GM04504 (cell line): Measurements from ENCODE around the gene LSM14A.
A peak's percentile ranks its signal among the peaks of the same experiment; 100 is the strongest.
"Not testable (repeated sequence)": the region's sequence is repeated elsewhere in the genome, so short reads cannot be mapped to it uniquely, and the experiment has no call there.

Experiments used
- DNase-seq: peaks from one replicate; pipeline ENCODE4 v3.0.0-alpha.2; 2012; ENCODE audit warnings: low read depth

The LSM14A gene

GRCh38 chr19:34158966-34159365, 13.3 kb upstream of the LSM14A start:
- DNase-seq: not testable (repeated sequence)

- DNase-seq: not testable (repeated sequence)
Observed at GRCh38 chr19:34159541-34159940, 12.8 kb upstream of the LSM14A start.

GRCh38 chr19:34161902-34162301, 10.4 kb upstream of the LSM14A start:
- not testable (repeated sequence) for DNase-seq

GRCh38 chr19:34165295-34165738, 7.0 kb upstream of the LSM14A start:
- DNase-seq: no peak

- DNase-seq: not testable (repeated sequence)
Observed at GRCh38 chr19:34169475-34170199, 2.7 kb upstream of the LSM14A start.

- DNase-seq: peak; percentile 38
Observed at GRCh38 chr19:34171539-34171876, 796 bp upstream of the LSM14A start.

- DNase-seq: no peak
Observed at GRCh38 chr19:34172661-34173192, 423 bp downstream of the LSM14A start.

- DNase-seq: no peak
Observed at GRCh38 chr19:34173193-34173956, 1.1 kb downstream of the LSM14A start.

- DNase-seq: not testable (repeated sequence)
Observed at GRCh38 chr19:34175173-34175572, 2.9 kb downstream of the LSM14A start.

- DNase-seq: no peak
Observed at GRCh38 chr19:34176581-34176980, 4.3 kb downstream of the LSM14A start.

- DNase-seq: no peak
Observed at GRCh38 chr19:34178274-34178610, 5.9 kb downstream of the LSM14A start.

GRCh38 chr19:34179066-34179465, 6.8 kb downstream of the LSM14A start:
- no peak for DNase-seq

GRCh38 chr19:34180273-34180672, 8.0 kb downstream of the LSM14A start:
- DNase-seq: no peak

- no peak for DNase-seq
Observed at GRCh38 chr19:34180709-34181108, 8.4 kb downstream of the LSM14A start.

GRCh38 chr19:34181111-34181864, 9.0 kb downstream of the LSM14A start:
- DNase-seq: no peak

GRCh38 chr19:34182125-34182524, 9.8 kb downstream of the LSM14A start:
- DNase-seq: no peak

- DNase-seq: peak; percentile 35
Observed at GRCh38 chr19:34184880-34185491, 12.7 kb downstream of the LSM14A start.

- DNase-seq: no peak
Observed at GRCh38 chr19:34186205-34186604, 13.9 kb downstream of the LSM14A start.

GRCh38 chr19:34187011-34187410, 14.7 kb downstream of the LSM14A start:
- no peak for DNase-seq

- no peak for DNase-seq
Observed at GRCh38 chr19:34188408-34188807, 16.1 kb downstream of the LSM14A start.

GRCh38 chr19:34189199-34189916, 17.1 kb downstream of the LSM14A start:
- DNase-seq: no peak
